ENCODE measurements around the gene PBX3. TPM values are rescaled to one million over a fixed set of nuclear protein-coding genes. Genes with fewer than 3 reads are reported as not detected.

The PBX3 gene
- polyA plus RNA-seq, 1 donor (not counting 4 experiments of a cell fraction or from before 2014, with no cell fraction given): 26.3 TPM

DNA sequence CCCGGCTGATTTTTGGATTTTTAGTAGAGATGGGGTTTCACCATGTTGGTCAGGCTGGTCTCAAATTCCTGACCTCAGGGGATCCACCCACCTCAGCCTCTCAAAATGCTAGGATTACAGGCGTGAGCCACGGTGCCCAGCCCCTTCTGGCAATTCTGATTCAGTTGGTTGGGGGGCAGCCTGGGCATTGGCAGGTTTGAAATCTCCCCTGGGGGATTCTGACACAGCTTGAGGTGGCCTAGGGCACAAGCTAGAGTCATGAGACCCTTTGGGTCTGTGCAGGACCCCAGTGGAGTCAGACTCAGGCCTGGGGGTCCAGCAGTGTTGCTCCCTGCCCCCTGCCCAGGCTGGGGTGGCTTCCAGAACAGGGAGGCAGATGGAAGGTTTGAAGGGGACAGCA lies 239.8 kb downstream of the PBX3 start:
- DNase-seq (ENCODE audit: low read depth, low spot score) (no peak), FAIRE-seq (no peak)
- Histone ChIP-seq H3K4me2 (ENCODE audit: control insufficient read depth, extremely low read depth, insufficient read depth, low read depth, low read length) (no peak overlapping the region), H3K9ac (ENCODE audit: control insufficient read depth, extremely low read depth, insufficient read depth, low read length) (no peak overlapping the region), H3K4me3 (ENCODE audit: control insufficient read depth in 2 of 3, extremely low read depth in 1 of 3, insufficient read depth in 2 of 3, low read depth in 1 of 3, low read length in 3 of 3) (no peak overlapping the region), H3K27me3 (ENCODE audit: control insufficient read depth, extremely low read depth, insufficient read depth, low read length) (peaks cover 4% of the 10 kb centered on the region), H3K4me1 (ENCODE audit: control insufficient read depth, extremely low read depth, insufficient read depth, low read length) (peaks cover 7% of the 10 kb centered on the region), H3K36me3 (ENCODE audit: control insufficient read depth in 2 of 2, extremely low read depth in 1 of 2, insufficient read depth in 2 of 2, low read length in 2 of 2) (no peaks in the 10 kb centered on the region), H3K27ac (ENCODE audit: control insufficient read depth, insufficient read depth, low read length) (no peak overlapping the region), H2AFZ (ENCODE audit: control insufficient read depth, low read length) (no peak overlapping the region), H3K9me3 (ENCODE audit: control insufficient read depth, low read depth, low read length) (no peaks in the 10 kb centered on the region), H4K20me1 (ENCODE audit: control insufficient read depth, extremely low read depth, insufficient read depth, low read length) (no peaks in the 10 kb centered on the region), H3K9me1 (ENCODE audit: control insufficient read depth, extremely low read depth, insufficient read depth, low read length) (no peaks in the 10 kb centered on the region), H3K79me2 (ENCODE audit: control insufficient read depth, insufficient read depth, low read length) (no peaks in the 10 kb centered on the region)
- dilution Hi-C loops (cut with MboI; ENCODE audit: extremely low pct_ligation_motif_present, low sequenced_read_pairs): no loop called here
- no peak for TF ChIP-seq EZH2 (IDR thresholded peaks at IDR 0.05; ENCODE audit: low read length)
- TF ChIP-seq, protein P1, sequence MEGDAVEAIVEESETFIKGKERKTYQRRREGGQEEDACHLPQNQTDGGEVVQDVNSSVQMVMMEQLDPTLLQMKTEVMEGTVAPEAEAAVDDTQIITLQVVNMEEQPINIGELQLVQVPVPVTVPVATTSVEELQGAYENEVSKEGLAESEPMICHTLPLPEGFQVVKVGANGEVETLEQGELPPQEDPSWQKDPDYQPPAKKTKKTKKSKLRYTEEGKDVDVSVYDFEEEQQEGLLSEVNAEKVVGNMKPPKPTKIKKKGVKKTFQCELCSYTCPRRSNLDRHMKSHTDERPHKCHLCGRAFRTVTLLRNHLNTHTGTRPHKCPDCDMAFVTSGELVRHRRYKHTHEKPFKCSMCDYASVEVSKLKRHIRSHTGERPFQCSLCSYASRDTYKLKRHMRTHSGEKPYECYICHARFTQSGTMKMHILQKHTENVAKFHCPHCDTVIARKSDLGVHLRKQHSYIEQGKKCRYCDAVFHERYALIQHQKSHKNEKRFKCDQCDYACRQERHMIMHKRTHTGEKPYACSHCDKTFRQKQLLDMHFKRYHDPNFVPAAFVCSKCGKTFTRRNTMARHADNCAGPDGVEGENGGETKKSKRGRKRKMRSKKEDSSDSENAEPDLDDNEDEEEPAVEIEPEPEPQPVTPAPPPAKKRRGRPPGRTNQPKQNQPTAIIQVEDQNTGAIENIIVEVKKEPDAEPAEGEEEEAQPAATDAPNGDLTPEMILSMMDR (optimal IDR thresholded peaks at IDR 0.05 in 1 of 3, IDR thresholded peaks at IDR 0.05 in 1 of 3, conservative IDR thresholded peaks at IDR 0.05 in 1 of 3; ENCODE audit: extremely low read depth in 1 of 3, insufficient read depth in 2 of 3, low read length in 3 of 3): no peak

DNA sequence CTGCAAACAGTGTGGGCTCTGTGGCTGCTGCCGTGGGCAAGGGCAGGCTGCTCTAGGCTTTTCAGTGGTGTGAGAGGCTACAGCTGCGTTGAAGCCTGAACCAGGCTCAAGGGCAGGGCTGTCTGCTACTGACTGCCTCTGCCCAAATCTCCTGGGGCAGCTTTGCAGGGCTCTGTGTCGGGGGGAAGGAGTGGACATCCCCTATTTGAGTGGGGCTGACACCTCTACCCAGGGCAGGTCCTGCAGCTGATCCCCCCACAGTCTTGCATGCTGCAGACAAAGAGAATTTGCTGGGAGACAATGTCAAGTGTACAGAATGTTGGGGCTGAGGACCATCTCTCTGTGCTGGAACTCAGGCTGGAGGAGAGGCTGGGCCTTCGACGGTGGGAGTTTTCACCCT lies 240.2 kb downstream of the PBX3 start:
- dilution Hi-C loops (cut with MboI; ENCODE audit: extremely low pct_ligation_motif_present, low sequenced_read_pairs): no loop called here
- H4K20me1 ChIP-seq (ENCODE audit: control insufficient read depth, extremely low read depth, insufficient read depth, low read length): no peaks in the 10 kb centered on the region
- H3K4me1 ChIP-seq (ENCODE audit: control insufficient read depth, extremely low read depth, insufficient read depth, low read length): peaks cover 7% of the 10 kb centered on the region
- H3K9ac ChIP-seq (ENCODE audit: control insufficient read depth, extremely low read depth, insufficient read depth, low read length): no peak overlapping the region
- no peak overlapping the region for H3K4me2 ChIP-seq (ENCODE audit: control insufficient read depth, extremely low read depth, insufficient read depth, low read depth, low read length)
- TF ChIP-seq, protein P1 (optimal IDR thresholded peaks at IDR 0.05 in 1 of 3, IDR thresholded peaks at IDR 0.05 in 1 of 3, conservative IDR thresholded peaks at IDR 0.05 in 1 of 3; ENCODE audit: extremely low read depth in 1 of 3, insufficient read depth in 2 of 3, low read length in 3 of 3): no peak
- TF ChIP-seq EZH2 (IDR thresholded peaks at IDR 0.05; ENCODE audit: low read length): no peak
- no peaks in the 10 kb centered on the region for H3K36me3 ChIP-seq (ENCODE audit: control insufficient read depth in 2 of 2, extremely low read depth in 1 of 2, insufficient read depth in 2 of 2, low read length in 2 of 2)
- no peak overlapping the region for H3K27ac ChIP-seq (ENCODE audit: control insufficient read depth, insufficient read depth, low read length)
- H3K9me3 ChIP-seq (ENCODE audit: control insufficient read depth, low read depth, low read length): no peaks in the 10 kb centered on the region
- no peaks in the 10 kb centered on the region for H3K9me1 ChIP-seq (ENCODE audit: control insufficient read depth, extremely low read depth, insufficient read depth, low read length)
- FAIRE-seq: no peak
- no peaks in the 10 kb centered on the region for H3K79me2 ChIP-seq (ENCODE audit: control insufficient read depth, insufficient read depth, low read length)
- peaks cover 4% of the 10 kb centered on the region for H3K27me3 ChIP-seq (ENCODE audit: control insufficient read depth, extremely low read depth, insufficient read depth, low read length)
- no peak overlapping the region for H2AFZ ChIP-seq (ENCODE audit: control insufficient read depth, low read length)
- no peak overlapping the region for H3K4me3 ChIP-seq (ENCODE audit: control insufficient read depth in 2 of 3, extremely low read depth in 1 of 3, insufficient read depth in 2 of 3, low read depth in 1 of 3, low read length in 3 of 3)
- no peak for DNase-seq (ENCODE audit: low read depth, low spot score)
